Ovary (tissue), 3 donors: ENCODE results near the gene QSOX2.

Source experiments
- CTCF ChIP-seq, 3 donors: fragments of 450-650 bp in 2 of 3; fragments of 200-600 bp in 1 of 3; IDR thresholded peaks; one replicate each; pipeline versions ENCODE4 v1.5.1 to v1.8.0; 2016 to 2022; ENCODE audit warnings: antibody characterized with exemption in 3 of 3, mild to moderate bottlenecking in 1 of 3
- EP300 ChIP-seq: sonication (generic); formaldehyde crosslinking; IDR thresholded peaks from one replicate; pipeline ENCODE4 v1.6.1; 2017; ENCODE audit warnings: antibody characterized with exemption
- POLR2A ChIP-seq: fragments of 450-650 bp; IDR thresholded peaks from one replicate; pipeline ENCODE4 v1.6.1; 2017; ENCODE audit warnings: antibody characterized with exemption, mild to moderate bottlenecking, moderate library complexity
- donor health status: DM: no; HTN: no; CAD: no.

- TF ChIP-seq CTCF (IDR thresholded peaks at IDR 0.05) (no peak), EP300 (no peak), POLR2A (no peak)
Observed at GRCh38 chr9:136216541-136217244, 28.9 kb downstream of the QSOX2 start.
